GM12878 (cell line): ENCODE results near the gene CFAP157. TPM values are rescaled to one million over a fixed set of nuclear protein-coding genes. Genes with fewer than 3 reads are reported as not detected.

ENCODE experiments used
- BACH1 ChIP-seq: fragments of 450-650 bp; IDR thresholded peaks from 2 replicates; pipeline ENCODE4 v1.6.1; 2017; ENCODE audit warnings: mild to moderate bottlenecking, borderline replicate concordance
- EP300 ChIP-seq, 2 experiments: fragments of 150-350 bp in 1 of 2; IDR thresholded peaks; 2 replicates each; pipeline ENCODE4 v1.6.1; 2011 to 2012; ENCODE audit warnings: low read depth in 2 of 2, low read length in 2 of 2, borderline replicate concordance in 1 of 2, improper control_type of control experiment in 1 of 2, inconsistent platforms in 1 of 2; ENCODE audit not compliant: control insufficient read depth in 1 of 2
- HCFC1 ChIP-seq: fragments of 150-350 bp; IDR thresholded peaks from 2 replicates; pipeline ENCODE4 v1.6.1; 2014; ENCODE audit warnings: low read length
- IRF4 ChIP-seq: IDR thresholded peaks from 2 replicates; pipeline ENCODE4 v1.6.1; 2011; ENCODE audit warnings: low read depth, low read length
- JUND ChIP-seq: IDR thresholded peaks from 2 replicates; pipeline ENCODE4 v1.6.1; 2012; ENCODE audit warnings: low read depth, mild to moderate bottlenecking, low read length, improper control_type of control experiment, moderate library complexity
- MXI1 ChIP-seq: fragments of 150-350 bp; IDR thresholded peaks from 2 replicates; pipeline ENCODE4 v1.6.1; 2011; ENCODE audit warnings: low read depth, mild to moderate bottlenecking, inconsistent platforms, low read length, improper control_type of control experiment
- MYC ChIP-seq: IDR thresholded peaks from 2 replicates; pipeline ENCODE4 v1.6.1; 2011; ENCODE audit warnings: mild to moderate bottlenecking, low read length, moderate library complexity, inconsistent platforms; ENCODE audit not compliant: insufficient read depth, insufficient replicate concordance, insufficient read length, severe bottlenecking
- NR2C1 ChIP-seq: fragments of 450-650 bp; IDR thresholded peaks from 2 replicates; pipeline ENCODE4 v1.6.1; 2017; ENCODE audit warnings: antibody characterized with exemption, mild to moderate bottlenecking, moderate library complexity
- PBX3 ChIP-seq: IDR thresholded peaks from 2 replicates; pipeline ENCODE4 v1.6.1; 2011; ENCODE audit warnings: mild to moderate bottlenecking, low read depth, low read length, moderate library complexity; ENCODE audit not compliant: insufficient replicate concordance
- PML ChIP-seq: IDR thresholded peaks from 2 replicates; pipeline ENCODE4 v1.6.1; 2012; ENCODE audit warnings: low read length, inconsistent platforms
- POLR2AphosphoS5 ChIP-seq: IDR thresholded peaks from 2 replicates; pipeline ENCODE4 v1.6.1; 2011; ENCODE audit warnings: mild to moderate bottlenecking, low read length, inconsistent platforms
- SREBF2 ChIP-seq: IDR thresholded peaks from 2 replicates; pipeline ENCODE4 v1.6.1; 2012; ENCODE audit warnings: mild to moderate bottlenecking, low read length
- TARDBP ChIP-seq: IDR thresholded peaks from 2 replicates; pipeline ENCODE4 v1.6.1; 2016; ENCODE audit warnings: borderline replicate concordance
- ZNF207 ChIP-seq: fragments of 450-650 bp; IDR thresholded peaks from 2 replicates; pipeline ENCODE4 v1.6.1; 2014; ENCODE audit warnings: antibody characterized with exemption, mild to moderate bottlenecking, borderline replicate concordance
- polyA plus RNA-seq, 11 experiments: library from polyadenylated mRNA; depleted of rRNA in 4 of 11; unstranded in 6 of 11; stranded (reverse) in 5 of 11; fragments of >200 nt; fragmentation: Nextera tagmentation in 4 of 11; fragmentation: Illumina TruSeq in 1 of 11; extraction: Ambion mirVana in 4 of 11; extraction: Trizol in 1 of 11; gene quantifications; 1 replicate in 1 of 11; 2 replicates in 10 of 11; pipeline versions ENCODE4 v1.2.1 to v1.2.3, GENCODE V29; 2011 to 2016; ENCODE audit warnings: inconsistent platforms in 2 of 11, missing spikeins in 2 of 11, low read depth in 1 of 11
- total RNA-seq, 4 experiments: library from RNA; depleted of rRNA in 3 of 4; stranded (reverse); fragments of >200 nt in 3 of 4; fragmentation: Illumina TruSeq in 1 of 4; extraction: Trizol in 1 of 4; gene quantifications; 2 replicates each; pipeline versions ENCODE4 v1.2.1 to v1.2.3, GENCODE V29; 2013 to 2021
- TF ChIP-seq, protein P1 (sequence below): fragments of 450-650 bp; IDR thresholded peaks from 2 replicates; pipeline ENCODE4 v1.6.1; 2017; ENCODE audit warnings: antibody characterized with exemption, mild to moderate bottlenecking, moderate library complexity
- TF ChIP-seq, protein P2 (sequence below): fragments of 450-650 bp; formaldehyde crosslinking; IDR thresholded peaks from 2 replicates; pipeline ENCODE4 v1.5.0; 2022; ENCODE audit warnings: mild to moderate bottlenecking, missing genetic modification characterization
- TF ChIP-seq, protein P3 (sequence below): fragments of 150-350 bp; IDR thresholded peaks from 2 replicates; pipeline ENCODE4 v1.6.1; 2014; ENCODE audit warnings: mild to moderate bottlenecking, low read depth, low read length
- TF ChIP-seq, protein P4 (sequence below): IDR thresholded peaks from 2 replicates; pipeline ENCODE4 v1.6.1; 2012; ENCODE audit warnings: low read length, inconsistent platforms

The CFAP157 gene
- total and polyA plus RNA-seq, 10 of the 15 experiments (the other 5 are each of a cell fraction or from before 2014, with no cell fraction given), result 0.08 to 0.72 TPM; not detected in 8

DNA sequence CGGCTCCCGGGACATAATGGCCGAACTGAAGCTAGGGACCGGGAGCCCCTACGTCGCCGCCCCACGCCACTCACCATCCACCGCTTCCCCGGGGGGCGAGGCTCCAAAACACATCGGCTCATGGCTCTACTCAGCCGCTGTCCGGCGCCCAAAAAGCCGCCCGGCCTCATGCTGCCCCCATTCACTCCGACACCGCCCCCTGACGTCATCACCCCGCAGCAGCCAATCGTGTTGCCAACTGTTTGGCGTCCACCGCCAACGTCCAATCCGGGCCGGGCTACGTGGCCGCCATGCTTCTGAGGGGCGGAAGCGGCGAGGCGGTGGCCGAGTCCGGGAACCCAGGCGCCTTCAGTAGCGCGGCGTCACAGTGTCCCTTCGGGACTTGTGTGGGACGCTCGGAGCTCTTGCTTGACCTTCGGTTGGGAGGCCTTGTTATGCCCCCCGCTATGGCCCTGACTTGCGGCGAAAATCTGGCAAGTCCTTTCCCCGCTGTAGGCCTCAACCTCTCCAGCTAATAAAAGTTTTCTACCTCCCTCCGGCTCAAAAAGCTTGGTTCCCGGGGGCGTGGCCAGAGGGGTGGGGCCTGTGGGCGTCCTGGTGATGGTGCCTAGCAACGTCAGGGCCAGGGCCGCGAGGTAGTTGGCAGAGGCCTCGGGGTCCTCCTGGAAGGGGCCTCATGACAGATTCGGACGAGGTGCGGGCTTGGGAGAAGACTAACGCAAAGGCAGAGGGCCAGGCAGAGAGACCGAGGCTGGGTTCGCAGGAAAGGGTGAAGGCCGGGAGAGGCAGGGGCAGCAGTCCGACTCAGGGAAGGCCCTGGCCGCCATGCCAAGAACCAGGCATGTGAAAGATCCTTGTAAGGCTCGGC lies 8.9 kb downstream of the CFAP157 start, which contains the start of the genes PTRH1 and TTC16 (continued):
- TF ChIP-seq BACH1, result 0 out of 2 replicates have a peak, but pooled peaks have one; percentile 13
- peak; percentile 83 for TF ChIP-seq HCFC1
- no peak for TF ChIP-seq EP300 (IDR thresholded peaks at IDR 0.05; ENCODE audit: borderline replicate concordance in 1 of 2, control insufficient read depth in 1 of 2, low read depth in 2 of 2, low read length in 2 of 2)
- TF ChIP-seq, protein P1, sequence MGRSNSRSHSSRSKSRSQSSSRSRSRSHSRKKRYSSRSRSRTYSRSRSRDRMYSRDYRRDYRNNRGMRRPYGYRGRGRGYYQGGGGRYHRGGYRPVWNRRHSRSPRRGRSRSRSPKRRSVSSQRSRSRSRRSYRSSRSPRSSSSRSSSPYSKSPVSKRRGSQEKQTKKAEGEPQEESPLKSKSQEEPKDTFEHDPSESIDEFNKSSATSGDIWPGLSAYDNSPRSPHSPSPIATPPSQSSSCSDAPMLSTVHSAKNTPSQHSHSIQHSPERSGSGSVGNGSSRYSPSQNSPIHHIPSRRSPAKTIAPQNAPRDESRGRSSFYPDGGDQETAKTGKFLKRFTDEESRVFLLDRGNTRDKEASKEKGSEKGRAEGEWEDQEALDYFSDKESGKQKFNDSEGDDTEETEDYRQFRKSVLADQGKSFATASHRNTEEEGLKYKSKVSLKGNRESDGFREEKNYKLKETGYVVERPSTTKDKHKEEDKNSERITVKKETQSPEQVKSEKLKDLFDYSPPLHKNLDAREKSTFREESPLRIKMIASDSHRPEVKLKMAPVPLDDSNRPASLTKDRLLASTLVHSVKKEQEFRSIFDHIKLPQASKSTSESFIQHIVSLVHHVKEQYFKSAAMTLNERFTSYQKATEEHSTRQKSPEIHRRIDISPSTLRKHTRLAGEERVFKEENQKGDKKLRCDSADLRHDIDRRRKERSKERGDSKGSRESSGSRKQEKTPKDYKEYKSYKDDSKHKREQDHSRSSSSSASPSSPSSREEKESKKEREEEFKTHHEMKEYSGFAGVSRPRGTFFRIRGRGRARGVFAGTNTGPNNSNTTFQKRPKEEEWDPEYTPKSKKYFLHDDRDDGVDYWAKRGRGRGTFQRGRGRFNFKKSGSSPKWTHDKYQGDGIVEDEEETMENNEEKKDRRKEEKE, result no peak
- TF ChIP-seq PBX3, result peak; percentile 72
- TF ChIP-seq, protein P2, sequence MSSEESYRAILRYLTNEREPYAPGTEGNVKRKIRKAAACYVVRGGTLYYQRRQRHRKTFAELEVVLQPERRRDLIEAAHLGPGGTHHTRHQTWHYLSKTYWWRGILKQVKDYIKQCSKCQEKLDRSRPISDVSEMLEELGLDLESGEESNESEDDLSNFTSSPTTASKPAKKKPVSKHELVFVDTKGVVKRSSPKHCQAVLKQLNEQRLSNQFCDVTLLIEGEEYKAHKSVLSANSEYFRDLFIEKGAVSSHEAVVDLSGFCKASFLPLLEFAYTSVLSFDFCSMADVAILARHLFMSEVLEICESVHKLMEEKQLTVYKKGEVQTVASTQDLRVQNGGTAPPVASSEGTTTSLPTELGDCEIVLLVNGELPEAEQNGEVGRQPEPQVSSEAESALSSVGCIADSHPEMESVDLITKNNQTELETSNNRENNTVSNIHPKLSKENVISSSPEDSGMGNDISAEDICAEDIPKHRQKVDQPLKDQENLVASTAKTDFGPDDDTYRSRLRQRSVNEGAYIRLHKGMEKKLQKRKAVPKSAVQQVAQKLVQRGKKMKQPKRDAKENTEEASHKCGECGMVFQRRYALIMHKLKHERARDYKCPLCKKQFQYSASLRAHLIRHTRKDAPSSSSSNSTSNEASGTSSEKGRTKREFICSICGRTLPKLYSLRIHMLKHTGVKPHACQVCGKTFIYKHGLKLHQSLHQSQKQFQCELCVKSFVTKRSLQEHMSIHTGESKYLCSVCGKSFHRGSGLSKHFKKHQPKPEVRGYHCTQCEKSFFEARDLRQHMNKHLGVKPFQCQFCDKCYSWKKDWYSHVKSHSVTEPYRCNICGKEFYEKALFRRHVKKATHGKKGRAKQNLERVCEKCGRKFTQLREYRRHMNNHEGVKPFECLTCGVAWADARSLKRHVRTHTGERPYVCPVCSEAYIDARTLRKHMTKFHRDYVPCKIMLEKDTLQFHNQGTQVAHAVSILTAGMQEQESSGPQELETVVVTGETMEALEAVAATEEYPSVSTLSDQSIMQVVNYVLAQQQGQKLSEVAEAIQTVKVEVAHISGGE (CRISPR knock-in tag), result no peak
- TF ChIP-seq, protein P3, sequence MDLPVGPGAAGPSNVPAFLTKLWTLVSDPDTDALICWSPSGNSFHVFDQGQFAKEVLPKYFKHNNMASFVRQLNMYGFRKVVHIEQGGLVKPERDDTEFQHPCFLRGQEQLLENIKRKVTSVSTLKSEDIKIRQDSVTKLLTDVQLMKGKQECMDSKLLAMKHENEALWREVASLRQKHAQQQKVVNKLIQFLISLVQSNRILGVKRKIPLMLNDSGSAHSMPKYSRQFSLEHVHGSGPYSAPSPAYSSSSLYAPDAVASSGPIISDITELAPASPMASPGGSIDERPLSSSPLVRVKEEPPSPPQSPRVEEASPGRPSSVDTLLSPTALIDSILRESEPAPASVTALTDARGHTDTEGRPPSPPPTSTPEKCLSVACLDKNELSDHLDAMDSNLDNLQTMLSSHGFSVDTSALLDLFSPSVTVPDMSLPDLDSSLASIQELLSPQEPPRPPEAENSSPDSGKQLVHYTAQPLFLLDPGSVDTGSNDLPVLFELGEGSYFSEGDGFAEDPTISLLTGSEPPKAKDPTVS, result no peak
- TF ChIP-seq MYC, result no peak
- no peak for TF ChIP-seq IRF4
- 0 out of 2 replicates have a peak, but pooled peaks have one; percentile 41 for TF ChIP-seq POLR2AphosphoS5
- TF ChIP-seq JUND, result peak; percentile 64; the same call in 1 of the 2 replicates
- TF ChIP-seq MXI1, result 0 out of 2 replicates have a peak, but pooled peaks have one; percentile 49
- peak; percentile 67 for TF ChIP-seq NR2C1
- TF ChIP-seq SREBF2, result no peak
- 0 out of 2 replicates have a peak, but pooled peaks have one; percentile 30 for TF ChIP-seq ZNF207
- TF ChIP-seq TARDBP, result peak; percentile 42; the same call in 1 of the 2 replicates
- TF ChIP-seq, protein P4, sequence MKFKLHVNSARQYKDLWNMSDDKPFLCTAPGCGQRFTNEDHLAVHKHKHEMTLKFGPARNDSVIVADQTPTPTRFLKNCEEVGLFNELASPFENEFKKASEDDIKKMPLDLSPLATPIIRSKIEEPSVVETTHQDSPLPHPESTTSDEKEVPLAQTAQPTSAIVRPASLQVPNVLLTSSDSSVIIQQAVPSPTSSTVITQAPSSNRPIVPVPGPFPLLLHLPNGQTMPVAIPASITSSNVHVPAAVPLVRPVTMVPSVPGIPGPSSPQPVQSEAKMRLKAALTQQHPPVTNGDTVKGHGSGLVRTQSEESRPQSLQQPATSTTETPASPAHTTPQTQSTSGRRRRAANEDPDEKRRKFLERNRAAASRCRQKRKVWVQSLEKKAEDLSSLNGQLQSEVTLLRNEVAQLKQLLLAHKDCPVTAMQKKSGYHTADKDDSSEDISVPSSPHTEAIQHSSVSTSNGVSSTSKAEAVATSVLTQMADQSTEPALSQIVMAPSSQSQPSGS, result no peak
- TF ChIP-seq PML, result no peak
